PFSK-1 (cell line): Measurements from ENCODE around the gene LRP2.

Experiments used
- POLR2AphosphoS5 ChIP-seq: IDR thresholded peaks from 2 replicates; pipeline ENCODE4 v1.6.1; 2012; ENCODE audit warnings: low read depth, mild to moderate bottlenecking, control low read depth, low read length, moderate library complexity
- REST ChIP-seq, 2 experiments: IDR thresholded peaks; 2 replicates each; pipeline versions ENCODE4 v1.6.1 to v1.8.0; 2011 to 2012; ENCODE audit warnings: low read depth in 2 of 2, low read length in 2 of 2, control low read depth in 1 of 2, inconsistent platforms in 1 of 2, mild to moderate bottlenecking in 1 of 2, moderate library complexity in 1 of 2; ENCODE audit not compliant: insufficient read depth in 1 of 2
- SIN3A ChIP-seq: IDR thresholded peaks from 2 replicates; pipeline ENCODE4 v1.6.1; 2012; ENCODE audit warnings: mild to moderate bottlenecking, low read length, moderate library complexity, borderline replicate concordance; ENCODE audit not compliant: insufficient read depth
- TAF1 ChIP-seq: IDR thresholded peaks from 2 replicates; pipeline ENCODE4 v1.6.1; 2012; ENCODE audit warnings: low read length, control low read depth, borderline replicate concordance; ENCODE audit not compliant: insufficient read depth

DNA sequence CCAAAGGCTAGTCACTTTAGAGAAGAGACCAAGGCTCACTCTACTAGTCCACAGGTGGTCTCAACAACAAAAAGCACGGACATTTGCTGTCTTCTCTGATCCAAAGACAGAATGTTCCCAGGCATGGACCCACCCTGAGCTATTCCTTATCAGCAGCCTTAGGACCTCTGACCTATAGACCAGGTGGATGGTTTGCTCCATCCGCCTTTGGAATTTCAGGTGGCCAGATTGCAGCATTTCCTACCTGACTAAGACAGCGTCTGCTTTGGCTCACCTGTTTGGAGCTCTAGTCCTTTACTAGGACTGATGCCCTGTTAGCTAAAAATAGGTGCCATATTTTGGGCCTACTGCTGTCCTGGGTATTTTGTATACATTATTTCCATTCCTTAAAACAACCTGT, 44.6 kb upstream of the LRP2 start:
- TF ChIP-seq REST (IDR thresholded peaks at IDR 0.05; ENCODE audit: insufficient read depth in 1 of 2, low read depth in 2 of 2, low read length in 2 of 2) (no peak), POLR2AphosphoS5 (no peak), TAF1 (no peak), SIN3A (no peak)
